GM18867 (cell line): ENCODE data around the gene MYEOV.

Source experiments
- ATAC-seq: cut with Tn5 transposase; IDR thresholded peaks from one replicate; pipeline ENCODE4 v1.9.1; 2021; ENCODE audit warnings: mild to moderate bottlenecking, moderate library complexity; ENCODE audit not compliant: unreplicated experiment

The MYEOV gene

GRCh38 chr11:69301081-69301454 lies 7.1 kb downstream of the MYEOV start:
- no peak for ATAC-seq

- no peak for ATAC-seq
Measured at GRCh38 chr11:69301455-69302401, 7.8 kb downstream of the MYEOV start.

GRCh38 chr11:69302447-69303020 lies 8.6 kb downstream of the MYEOV start:
- no peak for ATAC-seq

- ATAC-seq, result no peak
Measured at GRCh38 chr11:69303427-69303826, 9.5 kb downstream of the MYEOV start.

- no peak for ATAC-seq
Measured at GRCh38 chr11:69304258-69304657, 10.3 kb downstream of the MYEOV start.

- ATAC-seq, result no peak
Measured at GRCh38 chr11:69304686-69305085, 10.7 kb downstream of the MYEOV start.

GRCh38 chr11:69305885-69306540 lies 12.1 kb downstream of the MYEOV start:
- no peak for ATAC-seq

- no peak for ATAC-seq
Measured at GRCh38 chr11:69306821-69307220, 12.9 kb downstream of the MYEOV start.

- no peak for ATAC-seq
Measured at GRCh38 chr11:69307421-69307820, 13.5 kb downstream of the MYEOV start.

GRCh38 chr11:69307871-69308431 lies 14.0 kb downstream of the MYEOV start:
- no peak for ATAC-seq

GRCh38 chr11:69308491-69308911 lies 14.5 kb downstream of the MYEOV start:
- ATAC-seq, result no peak

GRCh38 chr11:69308936-69309615 lies 15.1 kb downstream of the MYEOV start:
- ATAC-seq, result no peak

GRCh38 chr11:69309631-69310280 lies 15.8 kb downstream of the MYEOV start:
- ATAC-seq, result no peak

- no peak for ATAC-seq
Measured at GRCh38 chr11:69310351-69310750, 16.4 kb downstream of the MYEOV start.

GRCh38 chr11:69310934-69311766 lies 17.2 kb downstream of the MYEOV start:
- ATAC-seq, result no peak

- ATAC-seq, result no peak
Measured at GRCh38 chr11:69311767-69312385, 17.9 kb downstream of the MYEOV start.

GRCh38 chr11:69312453-69313404 lies 18.8 kb downstream of the MYEOV start:
- no peak for ATAC-seq

GRCh38 chr11:69313992-69314391 lies 20.0 kb downstream of the MYEOV start:
- ATAC-seq, result no peak
